HCT116 (cell line): Measurements from ENCODE around the gene ZNF532. TPM values are rescaled to one million over a fixed set of nuclear protein-coding genes. Genes with fewer than 3 reads are reported as not detected.

Experiments used
- ATAC-seq: fragments of 200-7000 bp; cut with Tn5 transposase; 2 replicates; pipeline ENCODE4 v1.9.1; 2020; ENCODE audit warnings: mild to moderate bottlenecking, moderate library complexity
- BruUV-seq: library from RNA; stranded (reverse); fragments of 400-500 nt; replicated peaks from 2 replicates; lab custom pipeline; 2021; lab: Mats Ljungman, UMichigan
- CTCF ChIA-PET: fragments of 300-600 bp; sonication (Branson Sonifier 250); formaldehyde crosslinking; loops from one replicate; lab custom pipeline; 2021; ENCODE audit warnings: antibody characterized with exemption; lab: Charles Lee
- POLR2A ChIA-PET: fragments of 300-600, 350-600 bp; sonication (Branson Sonifier 250); formaldehyde crosslinking; loops from one replicate; lab custom pipeline; 2021; ENCODE audit warnings: antibody characterized with exemption; lab: Charles Lee
- RAD21 ChIA-PET, 2 experiments: fragments of 300-600 bp; sonication (Branson Sonifier 250); formaldehyde crosslinking; loops; one replicate each; lab custom pipeline; 2023; ENCODE audit warnings: low total read pairs in 2 of 2; ENCODE audit not compliant: uncharacterized antibody in 2 of 2, unreplicated experiment in 2 of 2, low non-redundant PET in 1 of 2; lab: Charles Lee
- DNase-seq: peaks from one replicate; pipeline ENCODE4 v3.0.0-alpha.2; 2010; ENCODE audit warnings: low read depth, low spot score
- H2AFZ ChIP-seq: fragments of 200-600 bp; shearing (Covaris generic), sonication (generic); 2 replicates; pipeline ENCODE4 v1.6.1; 2017; ENCODE audit warnings: low read depth, mixed run types, mixed read lengths, antibody characterized with exemption, low read length; ENCODE audit not compliant: poor library complexity, severe bottlenecking
- H3K27ac ChIP-seq: 2 replicates; pipeline ENCODE4 v1.5.1; 2012; ENCODE audit warnings: low read depth, low read length
- H3K27me3 ChIP-seq: fragments of 200-600 bp; sonication (generic); 2 replicates; pipeline ENCODE4 v1.6.1; 2016; ENCODE audit warnings: mixed run types, low read length, mixed read lengths; ENCODE audit not compliant: insufficient read depth
- H3K36me3 ChIP-seq, 2 experiments: fragments of 200-500 bp in 1 of 2; fragments of 200-600 bp in 1 of 2; sonication (Bioruptor generic) in 1 of 2; sonication (generic) in 1 of 2; 2 replicates each; pipeline versions ENCODE4 v1.5.1 to v1.6.1; 2014 to 2016; ENCODE audit warnings: low read length in 2 of 2, inconsistent platforms in 1 of 2, mixed read lengths in 1 of 2, mixed run types in 1 of 2; ENCODE audit not compliant: insufficient read depth in 2 of 2, control insufficient read depth in 1 of 2
- H3K4me1 ChIP-seq, 2 experiments: fragments of 200-600 bp in 1 of 2; sonication (generic) in 1 of 2; 2 replicates each; pipeline versions ENCODE4 v1.5.1 to v1.6.1; 2012 to 2017; ENCODE audit warnings: low read length in 2 of 2, inconsistent platforms in 1 of 2, mild to moderate bottlenecking in 1 of 2, mixed read lengths in 1 of 2, mixed run types in 1 of 2, moderate library complexity in 1 of 2; ENCODE audit not compliant: insufficient read depth in 2 of 2, control insufficient read depth in 1 of 2
- H3K4me2 ChIP-seq: fragments of 200-600 bp; sonication (generic); 2 replicates; pipeline ENCODE4 v1.6.1; 2017; ENCODE audit warnings: mixed run types, low read length, mixed read lengths
- H3K4me3 ChIP-seq, 2 experiments: fragments of 200-600 bp in 1 of 2; sonication (generic) in 1 of 2; replicated peaks in 1 of 2; 2 replicates each; pipeline ENCODE4 v1.5.1; 2011 to 2016; ENCODE audit warnings: low read length in 2 of 2, control low read depth in 1 of 2, low read depth in 1 of 2, mild to moderate bottlenecking in 1 of 2, mixed read lengths in 1 of 2, mixed run types in 1 of 2
- H3K79me2 ChIP-seq: fragments of 200-600 bp; sonication (generic); 2 replicates; pipeline ENCODE4 v1.6.1; 2017; ENCODE audit warnings: mild to moderate bottlenecking, mixed run types, low read length, moderate library complexity, mixed read lengths; ENCODE audit not compliant: insufficient read depth
- H3K9ac ChIP-seq: fragments of 200-600 bp; sonication (generic); 2 replicates; pipeline ENCODE4 v1.6.1; 2016; ENCODE audit warnings: low read length, mixed read lengths
- H3K9me2 ChIP-seq: fragments of 200-600 bp; sonication (generic), shearing (Covaris generic); 2 replicates; pipeline ENCODE4 v1.6.1; 2017; ENCODE audit warnings: mixed run types, mild to moderate bottlenecking, moderate library complexity; ENCODE audit not compliant: insufficient read depth
- H3K9me3 ChIP-seq, 2 experiments: fragments of 200-500 bp in 1 of 2; fragments of 200-600 bp in 1 of 2; sonication (Bioruptor generic) in 1 of 2; sonication (generic) in 1 of 2; 2 replicates each; pipeline ENCODE4 v1.6.1; 2014 to 2017; ENCODE audit warnings: low read length in 2 of 2, mixed read lengths in 2 of 2, inconsistent platforms in 1 of 2, low read depth in 1 of 2, mild to moderate bottlenecking in 1 of 2, mixed run types in 1 of 2, moderate library complexity in 1 of 2; ENCODE audit not compliant: control insufficient read depth in 1 of 2, insufficient read depth in 1 of 2
- H4K20me1 ChIP-seq: fragments of 200-600 bp; sonication (generic), shearing (Covaris generic); 2 replicates; pipeline ENCODE4 v1.6.1; 2017; ENCODE audit warnings: mixed run types, mild to moderate bottlenecking, moderate library complexity; ENCODE audit not compliant: insufficient read depth
- ATF3 ChIP-seq: IDR thresholded peaks from 2 replicates; pipeline ENCODE4 v1.6.1; 2012
- CBX3 ChIP-seq: IDR thresholded peaks from 2 replicates; pipeline ENCODE4 v1.6.1; 2012; ENCODE audit warnings: low read depth
- EZH2 ChIP-seq: fragments of 200-600 bp; sonication (generic); IDR thresholded peaks from 2 replicates; pipeline ENCODE4 v1.6.1; 2017; ENCODE audit warnings: antibody characterized with exemption, mixed run types
- EZH2phosphoT487 ChIP-seq: fragments of 200-600 bp; IDR thresholded peaks from 2 replicates; pipeline ENCODE4 v1.6.1; 2018; ENCODE audit warnings: antibody characterized with exemption, borderline replicate concordance
- FOSL1 ChIP-seq: IDR thresholded peaks from 2 replicates; pipeline ENCODE4 v1.6.1; 2012; ENCODE audit warnings: low read depth
- JUND ChIP-seq: IDR thresholded peaks from 2 replicates; pipeline ENCODE4 v1.6.1; 2012
- MAX ChIP-seq: IDR thresholded peaks from 2 replicates; pipeline ENCODE4 v1.6.1; 2012
- POLR2A ChIP-seq: IDR thresholded peaks from 2 replicates; pipeline ENCODE4 v1.7.0; 2011; ENCODE audit warnings: borderline replicate concordance; ENCODE audit not compliant: insufficient read depth, insufficient read length; ENCODE audit errors: extremely low read depth
- POLR2AphosphoS5 ChIP-seq: IDR thresholded peaks from 2 replicates; pipeline ENCODE4 v1.6.1; 2011; ENCODE audit warnings: mild to moderate bottlenecking, low read depth, low read length, moderate library complexity
- RAD21 ChIP-seq: IDR thresholded peaks from 2 replicates; pipeline ENCODE4 v1.6.1; 2012; ENCODE audit warnings: low read depth, mild to moderate bottlenecking
- REST ChIP-seq: IDR thresholded peaks from 2 replicates; pipeline ENCODE4 v1.6.1; 2012; ENCODE audit warnings: low read depth
- SIN3A ChIP-seq: IDR thresholded peaks from 2 replicates; pipeline ENCODE4 v1.6.1; 2012; ENCODE audit warnings: low read depth
- SP1 ChIP-seq: IDR thresholded peaks from 2 replicates; pipeline ENCODE4 v1.6.1; 2012; ENCODE audit warnings: low read depth
- TCF7L2 ChIP-seq: IDR thresholded peaks from 2 replicates; pipeline ENCODE4 v1.7.0; 2011; ENCODE audit warnings: borderline replicate concordance, inconsistent platforms; ENCODE audit not compliant: insufficient read depth, insufficient read length; ENCODE audit errors: extremely low read depth
- YY1 ChIP-seq: IDR thresholded peaks from 2 replicates; pipeline ENCODE4 v1.6.1; 2011; ENCODE audit warnings: low read length, low read depth, moderate library complexity, mild to moderate bottlenecking; ENCODE audit not compliant: insufficient replicate concordance; ENCODE audit errors: extremely low read depth
- ZBTB33 ChIP-seq: IDR thresholded peaks from 2 replicates; pipeline ENCODE4 v1.6.1; 2011; ENCODE audit warnings: mild to moderate bottlenecking, low read length, moderate library complexity; ENCODE audit not compliant: insufficient replicate concordance; ENCODE audit errors: extremely low read depth
- ZFX ChIP-seq: fragments of 450-650 bp; IDR thresholded peaks from 2 replicates; pipeline ENCODE4 v1.6.1; 2017
- intact Hi-C: fragments of 100-400 bp; cut with micrococcal nuclease; formaldehyde crosslinking; loops from 2 replicates; pipeline ENCODE4 v1.10.0; 2022
- total RNA-seq: library from RNA; stranded (reverse); gene quantifications from one replicate; pipeline ENCODE4 v1.2.1, GENCODE V29; 2021; ENCODE audit not compliant: unreplicated experiment

The ZNF532 gene
- total RNA-seq, 1 experiment from 2014 or later = 11.6 TPM

GRCh38 chr18:58881477-58881876 lies 16.8 kb downstream of the ZNF532 start:
- no TSS peak for BruUV-seq
- no peak overlapping the region for H2AFZ ChIP-seq
- CTCF ChIA-PET = no interaction called here
- RAD21 ChIA-PET = no interaction called here
- H3K27me3 ChIP-seq = no peaks in the 10 kb centered on the region
- intact Hi-C loops = no loop called here
- ATAC-seq (no peak), DNase-seq (no peak)
- TF ChIP-seq MAX (no peak), EZH2 (no peak), EZH2phosphoT487 (no peak), SP1 (no peak)
- no peaks in the 10 kb centered on the region for H3K4me1 ChIP-seq
- no peak overlapping the region for H3K4me3 ChIP-seq
- no peaks in the 10 kb centered on the region for H4K20me1 ChIP-seq
- POLR2A ChIA-PET = no interaction called here
- no peaks in the 10 kb centered on the region for H3K79me2 ChIP-seq
- H3K9ac ChIP-seq = no peak overlapping the region
- H3K36me3 ChIP-seq = no peaks in the 10 kb centered on the region
- no peak overlapping the region for H3K4me2 ChIP-seq
- no peaks in the 10 kb centered on the region for H3K9me2 ChIP-seq
- no peaks in the 10 kb centered on the region for H3K9me3 ChIP-seq
- H3K27ac ChIP-seq = no peak overlapping the region

- H3K27me3 ChIP-seq = no peaks in the 10 kb centered on the region
- CTCF ChIA-PET = no interaction called here
- H3K27ac ChIP-seq = no peak overlapping the region
- BruUV-seq = no TSS peak
- no peaks in the 10 kb centered on the region for H4K20me1 ChIP-seq
- POLR2A ChIA-PET = no interaction called here
- no peaks in the 10 kb centered on the region for H3K4me1 ChIP-seq
- no peaks in the 10 kb centered on the region for H3K36me3 ChIP-seq
- no peak overlapping the region for H3K9ac ChIP-seq
- H3K79me2 ChIP-seq = no peaks in the 10 kb centered on the region
- ATAC-seq (no peak), DNase-seq (no peak)
- RAD21 ChIA-PET = no interaction called here
- no peaks in the 10 kb centered on the region for H3K9me2 ChIP-seq
- no peaks in the 10 kb centered on the region for H3K9me3 ChIP-seq
- no peak overlapping the region for H3K4me2 ChIP-seq
- H3K4me3 ChIP-seq = no peak overlapping the region
- no peak overlapping the region for H2AFZ ChIP-seq
- intact Hi-C loops = no loop called here
- no peak for TF ChIP-seq RAD21
- no peak for TF ChIP-seq ZFX
- no peak for TF ChIP-seq REST
- no peak for TF ChIP-seq TCF7L2
- TF ChIP-seq SP1 = no peak
- TF ChIP-seq EZH2phosphoT487 = no peak
- TF ChIP-seq ATF3 = no peak
- TF ChIP-seq POLR2A = no peak
- TF ChIP-seq SIN3A = no peak
- TF ChIP-seq YY1 = no peak
- TF ChIP-seq CBX3 = no peak
- no peak for TF ChIP-seq JUND
- no peak for TF ChIP-seq POLR2AphosphoS5
- no peak for TF ChIP-seq ZBTB33
- no peak for TF ChIP-seq FOSL1
These were observed 17.4 kb downstream of the ZNF532 start for GRCh38 chr18:58882044-58882443.
